B cell (primary cell): ENCODE results near the gene RAB27A. TPM values are rescaled to one million over a fixed set of nuclear protein-coding genes. Genes with fewer than 3 reads are reported as not detected.
A peak's percentile ranks its signal among the peaks of the same experiment; 100 is the strongest.

Experiments used
- ATAC-seq: fragments of 200-7000 bp; cut with Tn5 transposase; one replicate; pipeline ENCODE4 v1.10.0; 2021; ENCODE audit warnings: low read depth, mild to moderate bottlenecking, moderate number of reproducible peaks, moderate library complexity
- CTCF ChIA-PET: fragments of 350-600 bp; sonication (Branson Sonifier 250); formaldehyde crosslinking; loops from one replicate; lab custom pipeline; 2021; ENCODE audit warnings: antibody characterized with exemption, inconsistent platforms; lab: Charles Lee
- POLR2A ChIA-PET: fragments of 350-600 bp; sonication (Branson Sonifier 250); formaldehyde crosslinking; loops from one replicate; lab custom pipeline; 2021; ENCODE audit warnings: antibody characterized with exemption; lab: Charles Lee
- DNase-seq: peaks from one replicate; pipeline ENCODE4 v3.0.0; 2013
- H2AFZ ChIP-seq: 2 replicates; pipeline ENCODE4 v1.6.1; 2012; ENCODE audit warnings: mild to moderate bottlenecking, low read depth, low read length; ENCODE audit not compliant: insufficient read depth, poor library complexity, severe bottlenecking
- H3K27ac ChIP-seq, 2 donors: 1 replicate in 1 of 2; 2 replicates in 1 of 2; pipeline ENCODE4 v1.5.1; 2012 to 2013; ENCODE audit warnings: low read length in 2 of 2, mild to moderate bottlenecking in 2 of 2, moderate library complexity in 1 of 2
- H3K27me3 ChIP-seq, 4 experiments: fragments of 200-600 bp in 1 of 4; sonication (generic) in 1 of 4; replicated peaks in 1 of 4; 1 replicate in 2 of 4; 2 replicates in 2 of 4; pipeline versions ENCODE4 v1.6.1 to v1.7.0; 2013 to 2016; ENCODE audit warnings: low read length in 3 of 4, mild to moderate bottlenecking in 2 of 4, mixed read lengths in 1 of 4, moderate library complexity in 1 of 4; ENCODE audit not compliant: insufficient read depth in 4 of 4, control insufficient read depth in 3 of 4; ENCODE audit errors: control extremely low read depth in 1 of 4
- H3K36me3 ChIP-seq, 2 experiments: replicated peaks in 1 of 2; 1 replicate in 1 of 2; 2 replicates in 1 of 2; pipeline versions ENCODE4 v1.6.1 to v1.7.1; 2013; ENCODE audit warnings: low read length in 1 of 2; ENCODE audit not compliant: insufficient read depth in 2 of 2, control insufficient read depth in 1 of 2; ENCODE audit errors: control extremely low read depth in 1 of 2, extremely low read depth in 1 of 2
- H3K4me1 ChIP-seq, 2 donors: fragments of 200-600 bp in 1 of 2; sonication (generic) in 1 of 2; 1 replicate in 1 of 2; 2 replicates in 1 of 2; pipeline versions ENCODE4 v1.5.1 to v1.6.1; 2013 to 2017; ENCODE audit warnings: low read length in 2 of 2; ENCODE audit not compliant: control insufficient read depth in 2 of 2, insufficient read depth in 2 of 2
- H3K4me2 ChIP-seq: replicated peaks from 2 replicates; pipeline ENCODE3; 2012; ENCODE audit warnings: mild to moderate bottlenecking, low read depth, low read length; ENCODE audit not compliant: poor library complexity, severe bottlenecking
- H3K4me3 ChIP-seq, 5 experiments: fragments of 200-600 bp in 1 of 5; sonication (generic) in 1 of 5; 1 replicate in 3 of 5; 2 replicates in 2 of 5; pipeline versions ENCODE4 v1.5.1 to v1.7.0; 2011 to 2016; ENCODE audit warnings: low read length in 4 of 5, mild to moderate bottlenecking in 4 of 5, low read depth in 2 of 5, control low read depth in 1 of 5, moderate library complexity in 1 of 5; ENCODE audit not compliant: insufficient read depth in 1 of 5; ENCODE audit errors: control extremely low read depth in 1 of 5, extremely low read depth in 1 of 5
- H3K79me2 ChIP-seq: fragments of 200-600 bp; sonication (generic); one replicate; pipeline ENCODE4 v1.6.0; 2016; ENCODE audit warnings: low read length; ENCODE audit not compliant: control insufficient read depth, insufficient read depth
- H3K9ac ChIP-seq: fragments of 200-600 bp; sonication (generic); 2 replicates; pipeline ENCODE4 v1.6.1; 2017; ENCODE audit warnings: mild to moderate bottlenecking, low read length, moderate library complexity
- H3K9me3 ChIP-seq, 3 donors: one replicate each; pipeline versions ENCODE4 v1.6.1 to v1.7.1; 2013; ENCODE audit warnings: low read length in 2 of 3; ENCODE audit not compliant: control insufficient read depth in 2 of 3, insufficient read depth in 1 of 3; ENCODE audit errors: control extremely low read depth in 1 of 3
- H4K20me1 ChIP-seq: 2 replicates; pipeline ENCODE4 v1.6.0; 2012; ENCODE audit warnings: mild to moderate bottlenecking, low read length; ENCODE audit not compliant: insufficient read depth, control insufficient read depth, poor library complexity, severe bottlenecking
- H3K27ac Mint-ChIP-seq: one replicate; pipeline ENCODE4 v1.8.0; 2021; ENCODE audit warnings: mixed read lengths
- H3K27me3 Mint-ChIP-seq: one replicate; pipeline ENCODE4 v1.8.0; 2021; ENCODE audit warnings: mixed read lengths
- H3K4me1 Mint-ChIP-seq: one replicate; pipeline ENCODE4 v1.8.0; 2021; ENCODE audit warnings: mixed read lengths
- H3K4me3 Mint-ChIP-seq: one replicate; pipeline ENCODE4 v1.8.0; 2021; ENCODE audit warnings: mixed read lengths
- H3K9me3 Mint-ChIP-seq: one replicate; pipeline ENCODE4 v1.8.0; 2022; ENCODE audit warnings: mixed read lengths; ENCODE audit not compliant: insufficient read depth
- CTCF ChIP-seq: fragments of 200-600 bp; IDR thresholded peaks from one replicate; pipeline ENCODE4 v1.8.0; 2022; ENCODE audit warnings: antibody characterized with exemption, mild to moderate bottlenecking
- EZH2 ChIP-seq: IDR thresholded peaks from 2 replicates; pipeline ENCODE4 v1.6.1; 2012; ENCODE audit warnings: borderline replicate concordance, low read depth, mild to moderate bottlenecking, moderate library complexity, low read length; ENCODE audit not compliant: insufficient read depth, poor library complexity, severe bottlenecking
- WGBS: methylation state at CpG from one replicate; pipeline ENCODE4 v1.1.5; 2013; ENCODE audit warnings: missing lambda C conversion rate; ENCODE audit not compliant: insufficient coverage; 5-methylcytosine and 5-hydroxymethylcytosine counted together
- intact Hi-C: fragments of 100-400 bp; cut with micrococcal nuclease; formaldehyde crosslinking; loops from one replicate; pipeline ENCODE4 v1.10.0; 2022
- polyA plus RNA-seq: library from polyadenylated mRNA; depleted of rRNA; stranded (reverse); fragments of >200 nt; gene quantifications from 2 replicates; pipeline ENCODE4 v1.2.3, GENCODE V29; 2012
- total RNA-seq, 2 donors: library from RNA; stranded (reverse); fragments of 120-200 nt in 1 of 2; gene quantifications; 1 replicate in 1 of 2; 2 replicates in 1 of 2; pipeline versions ENCODE4 v1.2.3 to v1.2.4, GENCODE V29; 2013 to 2022

Gene RAB27A
- total and polyA plus RNA-seq, 2 donors (not counting 1 experiment from before 2014, with no cell fraction given): 7.2 to 19.0 TPM

DNA sequence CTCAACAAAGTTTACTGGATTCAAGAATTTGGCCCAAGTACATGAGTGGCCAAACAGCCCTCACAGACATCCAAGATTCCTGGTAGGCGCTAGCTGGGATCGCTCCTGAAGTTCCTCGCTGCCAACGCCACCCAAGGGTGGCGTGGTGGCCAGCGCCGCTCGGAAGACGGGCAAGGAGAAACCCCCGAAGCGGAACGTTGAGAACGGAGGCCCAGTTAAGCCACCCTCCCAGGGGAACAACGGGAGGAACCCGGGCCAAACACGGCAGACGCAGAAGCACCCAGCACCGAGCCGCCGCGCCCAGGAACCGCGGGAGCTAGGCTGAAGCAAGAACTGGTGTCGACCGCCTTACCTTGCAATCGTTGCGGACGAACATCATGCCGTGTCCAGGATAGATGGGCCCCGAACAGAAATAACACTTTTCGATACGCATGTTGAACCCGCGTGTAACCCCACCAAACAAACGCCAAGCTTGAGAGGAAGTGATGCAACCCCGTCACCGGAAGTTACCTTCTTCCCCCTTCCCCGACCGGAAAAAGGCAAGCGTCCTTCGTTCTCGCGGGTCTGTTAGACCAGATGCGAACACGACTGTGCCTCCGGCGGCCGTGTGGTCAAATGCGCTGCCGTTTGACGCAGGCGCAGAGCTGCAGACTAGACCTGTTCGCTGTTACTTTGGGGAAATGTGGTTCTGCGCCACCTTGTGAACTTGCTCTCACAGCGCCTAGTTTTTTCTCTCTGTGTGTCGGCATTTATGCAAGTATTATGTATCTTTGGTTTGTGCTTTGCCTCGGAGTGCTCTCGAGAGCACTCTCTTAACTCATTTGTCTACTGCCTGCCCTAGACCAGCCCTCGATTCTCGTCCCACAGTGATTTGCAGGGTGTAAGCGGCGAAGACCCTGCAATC, 92.9 kb downstream of the RAB27A start, which contains the start of gene RSL24D1:
RSL24D1 (minus strand) TSS at position 484 of the 904 bp plus-strand sequence; CDS start at position 433, 51 bp downstream.
- H3K9me3 Mint-ChIP-seq: no peaks in the 10 kb centered on the region
- WGBS: under 1% methylated on average over 60 of the region's 62 CpGs

More for the DNA sequence above, 92.9 kb downstream of the RAB27A start, which contains the start of gene RSL24D1:
- no peaks in the 10 kb centered on the region for H3K27me3 Mint-ChIP-seq
- no peaks in the 10 kb centered on the region for H3K27me3 ChIP-seq
- peak within 1 kb of the TSS; percentile 92 for H3K27ac ChIP-seq
- peaks cover 9% of the 10 kb centered on the region for H3K4me1 Mint-ChIP-seq
- no peak within 1 kb of the TSS for H3K27ac Mint-ChIP-seq
- peak within 1 kb of the TSS; percentile 97 for H2AFZ ChIP-seq
- ChIA-PET CTCF (interaction anchor here (0.6 to 2.6 kb wide), 8 partner anchors 21 to 1877 kb away, joined by 3 to 13 read pairs (median 4); partner anchors contain the start of genes CCPG1, PIERCE2, PIGB and PIGBOS1), POLR2A (interaction anchor here (0.6 to 1.3 kb wide), 4 partner anchors 70 to 1046 kb away, joined by 3 to 8 read pairs (median 6); partner anchors contain the start of genes CCPG1, PIERCE2, PIGB and PIGBOS1)
- H3K4me3 Mint-ChIP-seq: no peak within 1 kb of the TSS
- peak; percentile 98 for DNase-seq
- peaks cover 29 to 30% of the 10 kb centered on the region in 2 donors for H3K4me1 ChIP-seq
- peak within 1 kb of the TSS; percentile 87 for H3K4me2 ChIP-seq
- H4K20me1 ChIP-seq: peaks cover 30% of the 10 kb centered on the region
- intact Hi-C loops: loop anchor here (1.0 to 10.0 kb wide), 5 partner anchors 21 to 1048 kb away; partner anchors contain the start of genes CCPG1, PIERCE2 and RFX7
- H3K36me3 ChIP-seq: peaks cover 1 to 8% of the 10 kb centered on the region in 2 experiments
- H3K79me2 ChIP-seq: peaks cover 54% of the 10 kb centered on the region
- H3K4me3 ChIP-seq: peak within 1 kb of the TSS; percentile 78 to 97 (median 90)
- H3K9ac ChIP-seq: peak within 1 kb of the TSS; percentile 94
- TF ChIP-seq CTCF (peak; percentile 67), EZH2 (no peak)
- H3K9me3 ChIP-seq: no peaks in the 10 kb centered on the region
- ATAC-seq: peak; percentile 95
